Measurements from ENCODE around the gene NPLOC4. TPM values are rescaled to one million over a fixed set of nuclear protein-coding genes. Genes with fewer than 3 reads are reported as not detected.
A peak's percentile ranks its signal among the peaks of the same experiment; 100 is the strongest.

Gene NPLOC4
- total and polyA plus RNA-seq, 2 experiments from 2014 or later, result 51.4 to 64.6 TPM

- H3K27me3 ChIP-seq (replicated peaks; ENCODE audit: insufficient read depth), result no peaks in the 10 kb centered on the region
- no peak overlapping the region for H2AFZ ChIP-seq
- in situ Hi-C loops (cut with MboI), result no loop called here
- peak overlapping the region; percentile 97 for H3K4me3 ChIP-seq
- peaks cover 32% of the 10 kb centered on the region; the same call in 1 of the 2 replicates for H4K20me1 ChIP-seq (ENCODE audit: insufficient read depth)
- peaks cover 59% of the 10 kb centered on the region for H3F3A ChIP-seq (ENCODE audit: insufficient read depth)
- WGBS, 2 experiments (ENCODE audit: low coverage in 1 of 2, low lambda C conversion rate in 2 of 2, missing lambda C conversion rate in 2 of 2), result 18% methylated on average over 12 of the region's 12 CpGs
- peak; percentile 44 for DNase-seq
- TF ChIP-seq EZH2 (IDR thresholded peaks at IDR 0.05; ENCODE audit: insufficient read depth, poor library complexity, severe bottlenecking) (no peak), EZH2phosphoT487 (IDR thresholded peaks at IDR 0.05; ENCODE audit: insufficient read depth, low read depth) (no peak)
- peak overlapping the region; percentile 95 for H3K4me2 ChIP-seq (ENCODE audit: unreplicated experiment)
- no peaks in the 10 kb centered on the region for H3K9me2 ChIP-seq (ENCODE audit: insufficient read depth)
- no peaks in the 10 kb centered on the region for H3K4me1 ChIP-seq (ENCODE audit: insufficient read depth)
- peak overlapping the region; percentile 69 for H3K27ac ChIP-seq
- peak overlapping the region; percentile 89 for H3K9ac ChIP-seq
- H3K9me3 ChIP-seq (ENCODE audit: low read depth), result no peaks in the 10 kb centered on the region
- H3K36me3 ChIP-seq (ENCODE audit: low read depth), result peaks cover 34% of the 10 kb centered on the region
- peaks cover 41% of the 10 kb centered on the region for H3K79me2 ChIP-seq (ENCODE audit: insufficient read depth)
Measured at GRCh38 chr17:81509207-81509971, 127.5 kb downstream of the NPLOC4 start.

GRCh38 chr17:81508639-81509206 is 128.2 kb downstream of the NPLOC4 start:
- Histone ChIP-seq H3K4me3 (peak overlapping the region; percentile 97), H3K27me3 (replicated peaks; ENCODE audit: insufficient read depth) (no peaks in the 10 kb centered on the region), H3K9me2 (ENCODE audit: insufficient read depth) (no peaks in the 10 kb centered on the region), H3F3A (ENCODE audit: insufficient read depth) (peaks cover 59% of the 10 kb centered on the region), H3K79me2 (ENCODE audit: insufficient read depth) (peaks cover 41% of the 10 kb centered on the region), H3K4me1 (ENCODE audit: insufficient read depth) (no peaks in the 10 kb centered on the region), H3K27ac (peak overlapping the region; percentile 69), H3K9ac (peak overlapping the region; percentile 89), H3K36me3 (ENCODE audit: low read depth) (peaks cover 34% of the 10 kb centered on the region), H3K9me3 (ENCODE audit: low read depth) (no peaks in the 10 kb centered on the region), H2AFZ (no peak overlapping the region), H4K20me1 (ENCODE audit: insufficient read depth) (peaks cover 32% of the 10 kb centered on the region; the same call in 1 of the 2 replicates), H3K4me2 (ENCODE audit: unreplicated experiment) (peak overlapping the region; percentile 95)
- in situ Hi-C loops (cut with MboI), result no loop called here
- TF ChIP-seq EZH2 (IDR thresholded peaks at IDR 0.05; ENCODE audit: insufficient read depth, poor library complexity, severe bottlenecking), result no peak
- TF ChIP-seq EZH2phosphoT487 (IDR thresholded peaks at IDR 0.05; ENCODE audit: insufficient read depth, low read depth), result no peak
- peak; percentile 63 for DNase-seq
- 24 to 27% methylated on average over 10 of the region's 10 CpGs for WGBS, 2 experiments (ENCODE audit: low coverage in 1 of 2, low lambda C conversion rate in 2 of 2, missing lambda C conversion rate in 2 of 2)

Small RNAs within 50 kb of the gene (small RNA-seq; reads per million reads assigned to genes)
- not detected for gene RF00019 (ENCODE audit: low read depth, low replicate concordance)

Other genes with a start within 250 kb of the NPLOC4 start
- gene BAHCC1, start 241.7 kb downstream of the NPLOC4 start, total RNA-seq (2014; rRNA removed; shearing (Covaris generic)), result 3.0 and 5.2 TPM in 2 replicates
- gene BAHCC1, start 241.7 kb downstream of the NPLOC4 start, polyA plus RNA-seq (2016; fragmentation: Nextera tagmentation; extraction: Ambion mirVana), result 0.91 and 1.3 TPM in 2 replicates
- gene ACTG1, start 124.3 kb downstream of the NPLOC4 start, total RNA-seq (2014; rRNA removed; shearing (Covaris generic)), result 8,476 and 9,349 TPM in 2 replicates
- 3,778 and 3,933 TPM in 2 replicates for gene ACTG1, start 124.3 kb downstream of the NPLOC4 start, polyA plus RNA-seq (2016; fragmentation: Nextera tagmentation; extraction: Ambion mirVana)
- 2.3 and 3.2 TPM in 2 replicates for gene FSCN2, start 108.7 kb downstream of the NPLOC4 start, total RNA-seq (2014; rRNA removed; shearing (Covaris generic))
- gene FSCN2, start 108.7 kb downstream of the NPLOC4 start, polyA plus RNA-seq (2016; fragmentation: Nextera tagmentation; extraction: Ambion mirVana), result 0.23 and 0.48 TPM in 2 replicates
- gene FAAP100, start 84.8 kb downstream of the NPLOC4 start, total RNA-seq (2014; rRNA removed; shearing (Covaris generic)), result 44.9 and 45.5 TPM in 2 replicates
- 25.2 and 25.7 TPM in 2 replicates for gene FAAP100, start 84.8 kb downstream of the NPLOC4 start, polyA plus RNA-seq (2016; fragmentation: Nextera tagmentation; extraction: Ambion mirVana)
- gene TSPAN10, start 84 bp upstream of the NPLOC4 start, total RNA-seq (2014; rRNA removed; shearing (Covaris generic)), result 2.6 and 3.9 TPM in 2 replicates
- 3.4 and 4.7 TPM in 2 replicates for gene TSPAN10, start 84 bp upstream of the NPLOC4 start, polyA plus RNA-seq (2016; fragmentation: Nextera tagmentation; extraction: Ambion mirVana)
- not detected in 2 replicates for gene PDE6G, start 19.4 kb upstream of the NPLOC4 start, total RNA-seq (2014; rRNA removed; shearing (Covaris generic))
- not detected in 2 replicates for gene PDE6G, start 19.4 kb upstream of the NPLOC4 start, polyA plus RNA-seq (2016; fragmentation: Nextera tagmentation; extraction: Ambion mirVana)
- 19.9 and 49.3 TPM in 2 replicates for gene OXLD1, start 29.5 kb upstream of the NPLOC4 start, total RNA-seq (2014; rRNA removed; shearing (Covaris generic))
- 48.5 and 50.4 TPM in 2 replicates for gene OXLD1, start 29.5 kb upstream of the NPLOC4 start, polyA plus RNA-seq (2016; fragmentation: Nextera tagmentation; extraction: Ambion mirVana)
- 11.6 and 11.7 TPM in 2 replicates for gene CCDC137, start 29.6 kb upstream of the NPLOC4 start, total RNA-seq (2014; rRNA removed; shearing (Covaris generic))
- 22.0 and 22.8 TPM in 2 replicates for gene CCDC137, start 29.6 kb upstream of the NPLOC4 start, polyA plus RNA-seq (2016; fragmentation: Nextera tagmentation; extraction: Ambion mirVana)
- 37.6 and 45.6 TPM in 2 replicates for gene ARL16, start 46.7 kb upstream of the NPLOC4 start, total RNA-seq (2014; rRNA removed; shearing (Covaris generic))
- gene ARL16, start 46.7 kb upstream of the NPLOC4 start, polyA plus RNA-seq (2016; fragmentation: Nextera tagmentation; extraction: Ambion mirVana), result 70.8 and 72.8 TPM in 2 replicates
- 161 and 166 TPM in 2 replicates for gene HGS, start 46.9 kb upstream of the NPLOC4 start, total RNA-seq (2014; rRNA removed; shearing (Covaris generic))
- 106 and 110 TPM in 2 replicates for gene HGS, start 46.9 kb upstream of the NPLOC4 start, polyA plus RNA-seq (2016; fragmentation: Nextera tagmentation; extraction: Ambion mirVana)
- 4.3 and 4.9 TPM in 2 replicates for gene MRPL12, start 66.3 kb upstream of the NPLOC4 start, total RNA-seq (2014; rRNA removed; shearing (Covaris generic))
- 76.3 and 78.5 TPM in 2 replicates for gene MRPL12, start 66.3 kb upstream of the NPLOC4 start, polyA plus RNA-seq (2016; fragmentation: Nextera tagmentation; extraction: Ambion mirVana)
- gene SLC25A10, start 75.2 kb upstream of the NPLOC4 start, total RNA-seq (2014; rRNA removed; shearing (Covaris generic)), result 10.9 and 16.9 TPM in 2 replicates
- gene SLC25A10, start 75.2 kb upstream of the NPLOC4 start, polyA plus RNA-seq (2016; fragmentation: Nextera tagmentation; extraction: Ambion mirVana), result 11.0 and 12.5 TPM in 2 replicates
- gene GCGR, start 167.0 kb upstream of the NPLOC4 start, total RNA-seq (2014; rRNA removed; shearing (Covaris generic)), result not detected in 2 replicates
- gene GCGR, start 167.0 kb upstream of the NPLOC4 start, polyA plus RNA-seq (2016; fragmentation: Nextera tagmentation; extraction: Ambion mirVana), result not detected in 2 replicates
- gene MCRIP1, start 196.2 kb upstream of the NPLOC4 start, total RNA-seq (2014; rRNA removed; shearing (Covaris generic)), result 102 and 135 TPM in 2 replicates
- 145 and 147 TPM in 2 replicates for gene MCRIP1, start 196.2 kb upstream of the NPLOC4 start, polyA plus RNA-seq (2016; fragmentation: Nextera tagmentation; extraction: Ambion mirVana)
- not detected in 2 replicates for gene PPP1R27, start 197.9 kb upstream of the NPLOC4 start, total RNA-seq (2014; rRNA removed; shearing (Covaris generic))
- gene PPP1R27, start 197.9 kb upstream of the NPLOC4 start, polyA plus RNA-seq (2016; fragmentation: Nextera tagmentation; extraction: Ambion mirVana), result 0.37 TPM in 1 of 2 replicates, not detected in the other
- gene P4HB, start 223.4 kb upstream of the NPLOC4 start, total RNA-seq (2014; rRNA removed; shearing (Covaris generic)), result 3,203 and 4,003 TPM in 2 replicates
- gene P4HB, start 223.4 kb upstream of the NPLOC4 start, polyA plus RNA-seq (2016; fragmentation: Nextera tagmentation; extraction: Ambion mirVana), result 1,651 and 1,674 TPM in 2 replicates
- 193 and 208 TPM in 2 replicates for gene ARHGDIA, start 234.2 kb upstream of the NPLOC4 start, total RNA-seq (2014; rRNA removed; shearing (Covaris generic))
- 310 and 313 TPM in 2 replicates for gene ARHGDIA, start 234.2 kb upstream of the NPLOC4 start, polyA plus RNA-seq (2016; fragmentation: Nextera tagmentation; extraction: Ambion mirVana)

All from GM23248 (cell line).